ENCODE measurements around the gene THBD. TPM values are rescaled to one million over a fixed set of nuclear protein-coding genes. Genes with fewer than 3 reads are reported as not detected.
"Not testable (repeated sequence)": the region's sequence is repeated elsewhere in the genome, so short reads cannot be mapped to it uniquely, and the experiment has no call there.

THBD gene
- total and polyA plus RNA-seq, 9 of the 15 experiments (the other 6 are each of a cell fraction or from before 2014, with no cell fraction given), result 0.07 to 0.49 (median 0.33) TPM

DNA sequence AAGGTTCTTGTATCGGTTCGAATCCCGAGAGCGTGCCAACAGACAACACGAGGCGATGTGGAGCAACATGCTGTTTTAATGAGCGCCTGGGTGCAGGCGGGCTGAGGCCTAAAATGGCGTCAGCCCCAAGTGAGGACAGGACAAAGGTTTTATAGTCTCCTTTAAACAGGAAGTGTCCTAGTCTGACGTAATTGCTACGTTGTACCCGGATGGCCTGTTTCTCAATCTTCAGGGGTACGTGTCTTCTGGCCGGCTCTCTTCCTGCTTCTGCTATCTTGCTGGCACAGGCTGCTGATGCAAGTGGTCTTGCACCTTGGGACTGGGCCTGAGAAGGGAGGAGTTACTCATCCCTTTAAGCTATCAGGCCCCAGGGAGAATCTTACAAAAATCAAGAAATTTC is 24.0 kb downstream of the THBD start (continued):
- not testable (repeated sequence) for TF ChIP-seq NR2C1 (IDR thresholded peaks at IDR 0.05); CREB1 (CRISPR knock-in tag; IDR thresholded peaks at IDR 0.05)
- TF ChIP-seq NR2C1 (tag; IDR thresholded peaks at IDR 0.05) (peak; percentile 55; the same call in 1 of the 2 replicates), ELF1 (tag; IDR thresholded peaks at IDR 0.05) (0 out of 2 replicates have a peak, but pooled peaks have one; percentile 32), ARID1B (IDR thresholded peaks at IDR 0.05) (peak; percentile 70), CREB1 (IDR thresholded peaks at IDR 0.05) (0 out of 2 replicates have a peak, but pooled peaks have one; percentile 22)

GRCh38 chr20:23024701-23025100 is 24.8 kb downstream of the THBD start:
- no peak for ATAC-seq
- DNase-seq (ENCODE audit: extremely low read depth in 1 of 4, low spot score in 3 of 4), result no peak
- Histone ChIP-seq H3K79me2 (ENCODE audit: control insufficient read depth, insufficient read depth, low read length) (no peaks in the 10 kb centered on the region), H3K4me2 (ENCODE audit: insufficient read depth, low read length) (no peak overlapping the region), H3K36me3 (ENCODE audit: control insufficient read depth, insufficient read depth, low read length) (no peaks in the 10 kb centered on the region), H3K27ac (ENCODE audit: extremely low read depth, low read depth, low read length) (no peak overlapping the region), H3K9ac (ENCODE audit: insufficient read depth in 1 of 2, low read depth in 2 of 2, low read length in 2 of 2) (no peak overlapping the region), H2AFZ (ENCODE audit: low read depth, low read length) (no peak overlapping the region; the same call in 1 of the 2 replicates), H3K9me3 (replicated peaks; ENCODE audit: control insufficient read depth, insufficient read depth, low read depth, low read length) (no peaks in the 10 kb centered on the region), H3K4me3 (no peak overlapping the region), H3K27me3 (ENCODE audit: control insufficient read depth in 2 of 2, insufficient read depth in 2 of 2, low read length in 2 of 2) (no peaks in the 10 kb centered on the region), H3K4me1 (replicated peaks in 1 of 2; ENCODE audit: control insufficient read depth in 2 of 2, insufficient read depth in 2 of 2, low read length in 2 of 2) (no peaks in the 10 kb centered on the region; a peak in 1 of 5 replicates), H3K9me1 (ENCODE audit: control insufficient read depth, insufficient read depth, low read length) (no peaks in the 10 kb centered on the region), H4K20me1 (replicated peaks; ENCODE audit: control insufficient read depth, insufficient read depth, low read length) (no peaks in the 10 kb centered on the region)
- intact Hi-C loops (cut with micrococcal nuclease) (no loop called here), in situ Hi-C loops (cut with MboI) (no loop called here)
- 53% methylated on average over 3 of the region's 3 CpGs for WGBS (ENCODE audit: insufficient coverage, low coverage, missing lambda C conversion rate)
- no peak for FAIRE-seq
- ChIA-PET CTCF (ENCODE audit: low intra/inter-chr PET ratio) (no interaction called here), POLR2A (no interaction called here)
- no TSS peak for BruUV-seq (replicated peaks)
- TF ChIP-seq MAFK (IDR thresholded peaks at IDR 0.05; ENCODE audit: low read length), result no peak
- no peak for TF ChIP-seq FOXM1 (IDR thresholded peaks at IDR 0.05; ENCODE audit: low read depth)
- no peak for TF ChIP-seq FOXM1 (CRISPR knock-in tag; IDR thresholded peaks at IDR 0.05; ENCODE audit: low read depth)
- no peak for TF ChIP-seq RB1 (IDR thresholded peaks at IDR 0.05; ENCODE audit: low read depth)
- TF ChIP-seq ZBTB17 (CRISPR knock-in tag; IDR thresholded peaks at IDR 0.05), result no peak
- no peak for TF ChIP-seq NCOA1 (IDR thresholded peaks at IDR 0.05; ENCODE audit: low read depth)
- TF ChIP-seq RBM15 (IDR thresholded peaks at IDR 0.05; ENCODE audit: insufficient read depth, low read length), result no peak
- no peak for TF ChIP-seq MIER1 (IDR thresholded peaks at IDR 0.05; ENCODE audit: low read depth)
- no peak for TF ChIP-seq ZNF143 (CRISPR knock-in tag; IDR thresholded peaks at IDR 0.05)
- TF ChIP-seq PRDM10 (IDR thresholded peaks at IDR 0.05; ENCODE audit: partially characterized antibody), result no peak
- TF ChIP-seq PHTF2 (CRISPR knock-in tag; IDR thresholded peaks at IDR 0.05), result no peak
